Endothelial cell of umbilical vein (primary cell): ENCODE results near the gene FBXO9. TPM values are rescaled to one million over a fixed set of nuclear protein-coding genes. Genes with fewer than 3 reads are reported as not detected.

Experiments
- BruUV-seq: library from RNA; stranded (reverse); fragments of 400-500 nt; replicated peaks from 2 replicates; lab custom pipeline; 2021; lab: Mats Ljungman, UMichigan
- CTCF ChIA-PET: fragments of 300-600, 350-600 bp; sonication (Branson Sonifier 250); formaldehyde crosslinking; loops from one replicate; lab custom pipeline; 2021; ENCODE audit warnings: antibody characterized with exemption, inconsistent platforms; lab: Charles Lee
- POLR2A ChIA-PET: fragments of 300-600, 350-600 bp; sonication (Branson Sonifier 250); formaldehyde crosslinking; loops from one replicate; lab custom pipeline; 2021; ENCODE audit warnings: antibody characterized with exemption, inconsistent platforms; lab: Charles Lee
- DNase-seq: peaks from one replicate; pipeline ENCODE4 v3.0.0-alpha.2; 2011; ENCODE audit warnings: low read depth, low spot score
- FAIRE-seq: peaks from 2 replicates; lab custom pipeline; 2011; peaks lifted over from hg19 to GRCh38; lab: Jason Lieb, UNC
- H2AFZ ChIP-seq: 2 replicates; pipeline ENCODE4 v1.6.0; 2012; ENCODE audit warnings: low read depth, low read length, control low read depth, inconsistent platforms
- H3K27ac ChIP-seq: 2 replicates; pipeline ENCODE4 v1.5.1; 2011; ENCODE audit warnings: low read depth, mild to moderate bottlenecking, control low read depth, low read length, moderate library complexity; ENCODE audit not compliant: insufficient read depth
- H3K27me3 ChIP-seq, 2 experiments: 2 replicates each; pipeline versions ENCODE4 v1.6.0 to v1.6.1; 2011; ENCODE audit warnings: low read length in 2 of 2, mixed read lengths in 1 of 2; ENCODE audit not compliant: control insufficient read depth in 2 of 2, insufficient read depth in 2 of 2
- H3K36me3 ChIP-seq, 2 experiments: 2 replicates in 1 of 2; 3 replicates in 1 of 2; pipeline ENCODE4 v1.5.1; 2011; ENCODE audit warnings: low read length in 2 of 2, mild to moderate bottlenecking in 1 of 2, moderate library complexity in 1 of 2; ENCODE audit not compliant: control insufficient read depth in 2 of 2, insufficient read depth in 2 of 2; ENCODE audit errors: extremely low read depth in 1 of 2
- H3K4me1 ChIP-seq: 3 replicates; pipeline ENCODE4 v1.5.1; 2011; ENCODE audit warnings: mild to moderate bottlenecking, low read length; ENCODE audit not compliant: control insufficient read depth, insufficient read depth; ENCODE audit errors: extremely low read depth
- H3K4me2 ChIP-seq: 2 replicates; pipeline ENCODE4 v1.6.1; 2011; ENCODE audit warnings: low read length, control low read depth, mixed read lengths; ENCODE audit not compliant: insufficient read depth
- H3K4me3 ChIP-seq, 3 experiments: fragments of 200-600 bp in 1 of 3; sonication (generic), shearing (Covaris generic) in 1 of 3; replicated peaks in 1 of 3; 2 replicates each; pipeline ENCODE4 v1.5.1; 2011 to 2016; ENCODE audit warnings: control low read depth in 3 of 3, low read length in 3 of 3, mild to moderate bottlenecking in 2 of 3, inconsistent platforms in 1 of 3, low read depth in 1 of 3, moderate library complexity in 1 of 3; ENCODE audit not compliant: insufficient read depth in 1 of 3
- H3K79me2 ChIP-seq: 2 replicates; pipeline ENCODE4 v1.6.0; 2012; ENCODE audit warnings: low read length, inconsistent platforms; ENCODE audit not compliant: control insufficient read depth, insufficient read depth
- H3K9ac ChIP-seq: replicated peaks from 2 replicates; pipeline ENCODE3; 2011; ENCODE audit warnings: low read length, control low read depth; ENCODE audit not compliant: insufficient read depth; ENCODE audit errors: extremely low read depth
- H3K9me1 ChIP-seq: replicated peaks from 3 replicates; pipeline ENCODE4 v1.6.0; 2011; ENCODE audit warnings: mild to moderate bottlenecking, low read length; ENCODE audit not compliant: control insufficient read depth, insufficient read depth; ENCODE audit errors: extremely low read depth
- H3K9me3 ChIP-seq: replicated peaks from 2 replicates; pipeline ENCODE4 v1.5.1; 2012; ENCODE audit warnings: low read length, inconsistent platforms; ENCODE audit not compliant: control insufficient read depth, insufficient read depth
- H4K20me1 ChIP-seq: replicated peaks from 2 replicates; pipeline ENCODE3; 2011; ENCODE audit warnings: mild to moderate bottlenecking, low read length; ENCODE audit not compliant: control insufficient read depth, insufficient read depth; ENCODE audit errors: extremely low read depth
- CTCF ChIP-seq, 2 donors: IDR thresholded peaks; 1 replicate in 1 of 2; 2 replicates in 1 of 2; pipeline ENCODE4 v1.5.1; 2011; ENCODE audit warnings: low read length in 2 of 2, mild to moderate bottlenecking in 2 of 2, moderate library complexity in 2 of 2, control low read depth in 1 of 2, inconsistent platforms in 1 of 2, low read depth in 1 of 2; ENCODE audit not compliant: insufficient read depth in 1 of 2; ENCODE audit errors: extremely low read depth in 1 of 2
- EZH2 ChIP-seq: IDR thresholded peaks from 2 replicates; pipeline ENCODE4 v1.6.1; 2012; ENCODE audit warnings: borderline replicate concordance, low read depth, mild to moderate bottlenecking, moderate library complexity, low read length, inconsistent platforms; ENCODE audit not compliant: severe bottlenecking
- FOS ChIP-seq: IDR thresholded peaks from 2 replicates; pipeline ENCODE4 v1.6.1; 2011; ENCODE audit warnings: mild to moderate bottlenecking, low read length, moderate library complexity, borderline replicate concordance; ENCODE audit not compliant: insufficient read depth
- GATA2 ChIP-seq: IDR thresholded peaks from 2 replicates; pipeline ENCODE4 v1.7.0; 2011; ENCODE audit warnings: low read depth, mild to moderate bottlenecking, moderate library complexity, mixed read lengths, low read length; ENCODE audit not compliant: insufficient read length, insufficient read depth
- JUN ChIP-seq: IDR thresholded peaks from 2 replicates; pipeline ENCODE4 v1.6.1; 2011; ENCODE audit warnings: borderline replicate concordance, low read depth; ENCODE audit not compliant: insufficient read length, insufficient read depth
- MYC ChIP-seq: IDR thresholded peaks from one replicate; pipeline ENCODE4 v1.6.1; 2011; ENCODE audit warnings: mild to moderate bottlenecking, low read depth, low read length
- POLR2A ChIP-seq: IDR thresholded peaks from 2 replicates; pipeline ENCODE4 v1.6.1; 2012; ENCODE audit warnings: low read depth, mild to moderate bottlenecking, control low read depth, low read length
- POLR2AphosphoS5 ChIP-seq: IDR thresholded peaks from 2 replicates; pipeline ENCODE4 v1.6.1; 2012; ENCODE audit warnings: low read depth, mild to moderate bottlenecking, control low read depth, low read length, moderate library complexity; ENCODE audit not compliant: insufficient read depth
- dilution Hi-C: fragments of 300-500 bp; cut with MboI; formaldehyde crosslinking; loops from one replicate; pipeline ENCODE4 v1.15.0; 2019; ENCODE audit warnings: low sequenced_read_pairs; ENCODE audit not compliant: extremely low pct_ligation_motif_present
- intact Hi-C: fragments of 100-400 bp; cut with micrococcal nuclease; formaldehyde crosslinking; loops from one replicate; pipeline ENCODE4 v1.10.0; 2022
- polyA plus RNA-seq, 4 experiments: library from polyadenylated mRNA; depleted of rRNA in 3 of 4; stranded (reverse) in 3 of 4; unstranded in 1 of 4; fragments of >200 nt; gene quantifications; 2 replicates each; pipeline versions ENCODE4 v1.2.1 to v1.2.3, GENCODE V29; 2011 to 2012; ENCODE audit warnings: missing spikeins in 1 of 4
- total RNA-seq: library from RNA; stranded (reverse); gene quantifications from 2 replicates; pipeline ENCODE4 v1.2.3, GENCODE V29; 2021
- TF ChIP-seq, protein P1 (sequence below): IDR thresholded peaks from 2 replicates; pipeline ENCODE4 v1.6.1; 2011; ENCODE audit not compliant: insufficient read depth, insufficient read length

Gene FBXO9
- total and polyA plus RNA-seq, 2 donors (not counting 3 experiments of a cell fraction or from before 2014, with no cell fraction given): 48.1 to 58.9 TPM

GRCh38 chr6:53100561-53100960 lies 35.4 kb downstream of the FBXO9 start:
- Histone ChIP-seq H3K9me1 (no peaks in the 10 kb centered on the region), H3K4me1 (no peaks in the 10 kb centered on the region), H2AFZ (no peak overlapping the region), H3K4me2 (no peak overlapping the region), H3K79me2 (no peaks in the 10 kb centered on the region), H3K4me3 (no peak overlapping the region), H3K9me3 (no peaks in the 10 kb centered on the region), H3K27me3 (no peaks in the 10 kb centered on the region), H4K20me1 (no peaks in the 10 kb centered on the region), H3K9ac (no peak overlapping the region), H3K27ac (no peak overlapping the region), H3K36me3 (peaks cover 15 to 22% of the 10 kb centered on the region in 2 experiments)
- FAIRE-seq (no peak), DNase-seq (no peak)
- ChIA-PET POLR2A (no interaction called here), CTCF (no interaction called here)
- TF ChIP-seq POLR2AphosphoS5 (no peak), GATA2 (no peak), JUN (no peak), FOS (no peak), EZH2 (no peak), MYC (no peak), POLR2A (no peak), CTCF (IDR thresholded peaks at IDR 0.05; ENCODE audit: extremely low read depth in 1 of 2, insufficient read depth in 1 of 2, low read depth in 1 of 2, low read length in 2 of 2) (no peak)
- TF ChIP-seq, protein P1, sequence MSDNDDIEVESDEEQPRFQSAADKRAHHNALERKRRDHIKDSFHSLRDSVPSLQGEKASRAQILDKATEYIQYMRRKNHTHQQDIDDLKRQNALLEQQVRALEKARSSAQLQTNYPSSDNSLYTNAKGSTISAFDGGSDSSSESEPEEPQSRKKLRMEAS: no peak
- dilution Hi-C loops (no loop called here), intact Hi-C loops (loop anchor here (10.0 kb wide), 1 partner anchor 384 kb away; no protein-coding TSS in a partner anchor)
- BruUV-seq: no TSS peak
